Mesendoderm (in vitro differentiated cells): ENCODE measurements around the gene OR13J1.
A peak's percentile ranks its signal among the peaks of the same experiment; 100 is the strongest.
"Not testable (repeated sequence)": the region's sequence is repeated elsewhere in the genome, so short reads cannot be mapped to it uniquely, and the experiment has no call there.

ENCODE experiments used
- DNase-seq: peaks from one replicate; pipeline ENCODE4 v3.0.0; 2013
- H2AK5ac ChIP-seq: 2 replicates; pipeline ENCODE4 v1.6.1; 2013; ENCODE audit warnings: low read length, inconsistent platforms
- H2BK120ac ChIP-seq: 2 replicates; pipeline ENCODE4 v1.6.1; 2013; ENCODE audit warnings: low read depth, mild to moderate bottlenecking, low read length, moderate library complexity, mixed read lengths
- H2BK15ac ChIP-seq: replicated peaks from 2 replicates; pipeline ENCODE4 v1.6.1; 2013; ENCODE audit warnings: low read depth, mild to moderate bottlenecking, moderate library complexity
- H2BK5ac ChIP-seq: 2 replicates; pipeline ENCODE4 v1.6.1; 2013; ENCODE audit warnings: low read length, inconsistent platforms
- H3K18ac ChIP-seq: 2 replicates; pipeline ENCODE4 v1.6.1; 2013; ENCODE audit warnings: mild to moderate bottlenecking, low read length, mixed read lengths
- H3K23ac ChIP-seq: one replicate; pipeline ENCODE4 v1.6.1; 2013; ENCODE audit warnings: low read length
- H3K27ac ChIP-seq: 2 replicates; pipeline ENCODE4 v1.5.1; 2013; ENCODE audit warnings: low read depth, mild to moderate bottlenecking, inconsistent platforms, low read length, moderate library complexity
- H3K27me3 ChIP-seq: 2 replicates; pipeline ENCODE4 v1.6.1; 2013; ENCODE audit warnings: low read length, control low read depth, mild to moderate bottlenecking, inconsistent platforms; ENCODE audit not compliant: insufficient read depth, poor library complexity
- H3K36me3 ChIP-seq: 2 replicates; pipeline ENCODE4 v1.6.1; 2013; ENCODE audit warnings: low read length, inconsistent platforms; ENCODE audit not compliant: control insufficient read depth, insufficient read depth
- H3K4ac ChIP-seq: one replicate; pipeline ENCODE4 v1.6.1; 2013; ENCODE audit warnings: low read depth, mild to moderate bottlenecking, low read length, moderate library complexity
- H3K4me1 ChIP-seq: 2 replicates; pipeline ENCODE4 v1.6.1; 2013; ENCODE audit warnings: low read depth, low read length, inconsistent platforms; ENCODE audit not compliant: control insufficient read depth
- H3K4me2 ChIP-seq: 2 replicates; pipeline ENCODE4 v1.6.1; 2013; ENCODE audit warnings: low read length
- H3K4me3 ChIP-seq: 2 replicates; pipeline ENCODE4 v1.5.1; 2013; ENCODE audit warnings: mild to moderate bottlenecking, low read length
- H3K56ac ChIP-seq: one replicate; pipeline ENCODE4 v1.6.1; 2013; ENCODE audit warnings: low read length
- H3K79me1 ChIP-seq: 2 replicates; pipeline ENCODE4 v1.6.1; 2013; ENCODE audit warnings: low read length, inconsistent platforms
- H3K79me2 ChIP-seq: 2 replicates; pipeline ENCODE4 v1.6.1; 2013; ENCODE audit warnings: mild to moderate bottlenecking, low read length; ENCODE audit not compliant: control insufficient read depth, insufficient read depth
- H3K9ac ChIP-seq: 2 replicates; pipeline ENCODE4 v1.6.1; 2013; ENCODE audit warnings: low read length, inconsistent platforms
- H4K5ac ChIP-seq: one replicate; pipeline ENCODE4 v1.6.1; 2013; ENCODE audit warnings: low read length
- H4K8ac ChIP-seq: one replicate; pipeline ENCODE4 v1.6.1; 2013; ENCODE audit warnings: low read depth, mild to moderate bottlenecking, control low read depth, low read length, moderate library complexity
- WGBS: extraction: QIAGEN DNeasy Blood & Tissue Kit; methylation state at CpG from one replicate; pipeline ENCODE4 v1.1.7; 2013; ENCODE audit warnings: low lambda C conversion rate, missing lambda C conversion rate; ENCODE audit not compliant: insufficient coverage; ENCODE audit errors: extremely low coverage; 5-methylcytosine and 5-hydroxymethylcytosine counted together

The OR13J1 gene

GRCh38 chr9:35914301-35914807 is 44.2 kb upstream of the OR13J1 start:
- Histone ChIP-seq H3K23ac (no peak overlapping the region), H2BK15ac (no peak overlapping the region), H3K27me3 (no peaks in the 10 kb centered on the region), H3K9ac (no peak overlapping the region), H2AK5ac (no peak overlapping the region), H3K4me2 (no peak overlapping the region), H3K27ac (no peak overlapping the region), H3K4me3 (no peak overlapping the region), H3K56ac (no peak overlapping the region), H3K4me1 (peaks cover 3% of the 10 kb centered on the region), H3K4ac (no peak overlapping the region), H3K79me2 (no peaks in the 10 kb centered on the region), H4K5ac (no peak overlapping the region), H3K79me1 (no peaks in the 10 kb centered on the region), H3K36me3 (no peaks in the 10 kb centered on the region), H2BK120ac (no peak overlapping the region), H4K8ac (no peak overlapping the region), H2BK5ac (no peak overlapping the region), H3K18ac (no peak overlapping the region)
- WGBS: no CpG with 5 or more reads among the region's 9 CpGs
- DNase-seq: peak; percentile 88

DNA sequence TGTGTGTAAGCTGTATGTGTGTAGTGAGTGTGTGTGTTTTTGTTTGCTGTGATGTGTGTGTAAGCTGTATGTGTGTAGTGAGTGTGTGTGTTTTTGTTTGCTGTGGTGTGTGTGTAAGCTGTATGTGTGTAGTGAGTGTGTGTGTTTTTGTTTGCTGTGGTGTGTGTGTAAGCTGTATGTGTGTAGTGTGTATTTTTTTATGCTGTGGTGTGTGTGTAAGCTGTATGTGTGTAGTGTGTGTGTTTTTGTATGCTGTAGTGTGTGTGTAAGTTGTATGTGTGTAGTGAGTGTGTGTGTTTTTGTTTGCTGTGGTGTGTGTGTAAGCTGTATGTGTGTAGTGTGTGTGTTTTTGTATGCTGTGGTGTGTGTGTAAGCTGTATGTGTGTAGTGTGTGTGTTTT is 43.2 kb upstream of the OR13J1 start:
- not testable (repeated sequence) for H4K8ac ChIP-seq, H3K79me1 ChIP-seq, H2BK15ac ChIP-seq, H3K4me3 ChIP-seq, H3K79me2 ChIP-seq, H3K36me3 ChIP-seq, H3K27ac ChIP-seq, H3K56ac ChIP-seq, H3K9ac ChIP-seq, H3K27me3 ChIP-seq, H4K5ac ChIP-seq, H2AK5ac ChIP-seq, H3K4me2 ChIP-seq, H3K23ac ChIP-seq, H3K4me1 ChIP-seq, H2BK5ac ChIP-seq, H2BK120ac ChIP-seq, H3K4ac ChIP-seq, DNase-seq, H3K18ac ChIP-seq

- Histone ChIP-seq H3K4ac (no peak overlapping the region), H3K27ac (no peak overlapping the region), H3K23ac (no peak overlapping the region), H3K4me1 (peaks cover 12% of the 10 kb centered on the region), H3K36me3 (no peaks in the 10 kb centered on the region), H3K9ac (no peak overlapping the region), H3K27me3 (no peaks in the 10 kb centered on the region), H4K5ac (no peak overlapping the region), H3K79me2 (no peaks in the 10 kb centered on the region), H2BK15ac (no peak overlapping the region), H3K79me1 (no peaks in the 10 kb centered on the region), H3K18ac (no peak overlapping the region), H4K8ac (no peak overlapping the region), H3K56ac (no peak overlapping the region), H3K4me2 (no peak overlapping the region), H2BK5ac (no peak overlapping the region), H2BK120ac (no peak overlapping the region), H2AK5ac (no peak overlapping the region), H3K4me3 (no peak overlapping the region)
- no CpG with 5 or more reads among the region's 10 CpGs for WGBS
- DNase-seq: no peak
These were observed 42.7 kb upstream of the OR13J1 start for GRCh38 chr9:35912791-35913400.

DNA sequence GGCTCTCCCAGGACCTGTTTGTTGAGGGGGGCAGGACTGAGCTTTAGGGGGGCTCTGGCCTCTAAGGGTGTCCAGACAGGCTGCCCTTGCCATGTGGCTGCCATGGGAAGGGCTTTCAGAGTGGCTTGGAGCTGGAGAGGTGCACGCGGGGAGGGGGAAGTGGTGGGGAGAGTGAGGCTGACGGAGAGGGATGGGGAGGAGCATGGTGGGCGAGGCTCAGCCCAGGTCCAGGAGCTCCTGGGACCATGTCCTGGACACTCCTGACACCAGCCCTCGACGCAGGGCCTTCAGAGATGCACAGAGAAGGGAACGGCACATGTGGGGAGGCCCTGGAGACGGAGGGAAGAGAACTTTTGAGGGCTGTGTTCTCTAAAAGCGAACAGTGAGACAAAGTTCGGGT is 41.5 kb upstream of the OR13J1 start:
- Histone ChIP-seq H3K27ac (no peak overlapping the region), H3K9ac (no peak overlapping the region), H3K56ac (peak overlapping the region; percentile 52), H3K4me3 (no peak overlapping the region), H2BK120ac (no peak overlapping the region), H2AK5ac (no peak overlapping the region), H3K79me1 (no peaks in the 10 kb centered on the region), H2BK15ac (no peak overlapping the region), H4K5ac (no peak overlapping the region), H3K79me2 (no peaks in the 10 kb centered on the region), H3K4me2 (no peak overlapping the region), H2BK5ac (no peak overlapping the region), H4K8ac (no peak overlapping the region), H3K4ac (no peak overlapping the region), H3K23ac (no peak overlapping the region), H3K4me1 (peaks cover 21% of the 10 kb centered on the region), H3K27me3 (no peaks in the 10 kb centered on the region), H3K36me3 (no peaks in the 10 kb centered on the region), H3K18ac (no peak overlapping the region)
- DNase-seq: no peak
- no CpG with 5 or more reads among the region's 10 CpGs for WGBS

GRCh38 chr9:35910613-35911359 is 40.6 kb upstream of the OR13J1 start:
- Histone ChIP-seq H2BK120ac (no peak overlapping the region), H3K79me1 (no peaks in the 10 kb centered on the region), H3K4me3 (no peak overlapping the region), H3K4me2 (no peak overlapping the region), H2BK15ac (no peak overlapping the region), H2BK5ac (no peak overlapping the region), H3K27me3 (no peaks in the 10 kb centered on the region), H4K8ac (no peak overlapping the region), H3K23ac (no peak overlapping the region), H3K56ac (peak overlapping the region; percentile 70), H3K9ac (peak overlapping the region; percentile 7), H2AK5ac (no peak overlapping the region), H3K18ac (no peak overlapping the region), H3K4me1 (peaks cover 21% of the 10 kb centered on the region), H4K5ac (no peak overlapping the region), H3K4ac (no peak overlapping the region), H3K27ac (no peak overlapping the region), H3K79me2 (no peaks in the 10 kb centered on the region), H3K36me3 (no peaks in the 10 kb centered on the region)
- no CpG with 5 or more reads among the region's 14 CpGs for WGBS
- DNase-seq: peak; percentile 57
